ENCODE results near the gene PON3. TPM values are rescaled to one million over a fixed set of nuclear protein-coding genes. Genes with fewer than 3 reads are reported as not detected.

PON3 gene
- total and polyA plus RNA-seq, 2 of the 8 experiments (the other 6 are each of a cell fraction or from before 2014, with no cell fraction given) = not detected

DNA sequence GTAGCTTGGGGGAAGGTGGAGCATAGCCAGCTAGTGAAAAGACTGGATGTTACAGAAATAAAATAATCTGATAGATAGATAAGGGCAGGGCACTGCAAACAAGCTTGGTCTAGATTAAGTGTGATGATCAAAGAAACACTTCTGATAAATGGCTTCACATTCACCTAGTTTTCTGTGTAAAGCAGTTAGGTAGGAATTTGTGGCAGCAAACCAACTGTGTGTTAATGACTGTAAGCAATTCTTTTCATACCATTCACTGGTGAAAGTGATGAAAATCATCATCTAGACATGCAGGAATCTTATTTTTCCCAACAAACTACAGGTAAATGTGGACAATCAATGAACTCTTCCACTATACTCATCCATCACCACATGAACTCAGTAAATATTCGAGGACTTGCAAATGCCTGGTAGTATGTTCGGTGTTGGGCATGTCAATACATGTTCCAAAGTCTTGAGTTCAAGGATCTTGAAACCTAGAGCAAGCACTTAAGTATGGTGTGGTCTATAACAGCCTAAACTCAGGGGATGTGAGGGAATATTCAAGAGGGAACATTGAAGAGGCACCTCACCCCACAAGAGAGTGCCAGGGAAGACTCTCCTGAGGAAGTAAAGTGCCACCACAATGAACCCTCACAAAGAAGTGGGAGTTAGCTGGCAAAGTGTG is 20.5 kb downstream of the PON3 start:
- no peak overlapping the region for H2BK5ac ChIP-seq (ENCODE audit: low read depth, low read length)
- DNase-seq (ENCODE audit: low read depth in 1 of 2, low spot score in 2 of 2) (no peak), FAIRE-seq (no peak)
- H4K91ac ChIP-seq (replicated peaks; ENCODE audit: insufficient read length, low read length) = no peak overlapping the region
- H3K9ac ChIP-seq (replicated peaks in 1 of 4; ENCODE audit: extremely low read depth in 1 of 4, low read depth in 3 of 4, low read length in 3 of 4) = no peak overlapping the region
- no peak overlapping the region for H3K27ac ChIP-seq (ENCODE audit: low read depth, low read length)
- H4K8ac ChIP-seq (ENCODE audit: extremely low read depth, insufficient read depth, low read length) = no peak overlapping the region
- no peak overlapping the region for H3K14ac ChIP-seq (ENCODE audit: insufficient read length)
- peak overlapping the region; percentile 37; the same call in 1 of the 2 replicates for H2AFZ ChIP-seq (ENCODE audit: low read length)
- H3K79me2 ChIP-seq (ENCODE audit: control insufficient read depth in 1 of 2, insufficient read depth in 2 of 2, low read length in 2 of 2) = no peaks in the 10 kb centered on the region
- TF ChIP-seq SP4 (IDR thresholded peaks at IDR 0.05; ENCODE audit: low read length) = no peak
- TF ChIP-seq TBP (IDR thresholded peaks at IDR 0.05; ENCODE audit: low read depth, low read length) = no peak
- TF ChIP-seq TEAD4 (IDR thresholded peaks at IDR 0.05; ENCODE audit: low read depth, low read length) = no peak
- H4K5ac ChIP-seq (ENCODE audit: insufficient read length, low read depth, low read length) = no peak overlapping the region
- no peak overlapping the region for H2BK12ac ChIP-seq (ENCODE audit: low read depth, low read length)
- POLR2A ChIA-PET (ENCODE audit: partially characterized antibody) = no interaction called here
- no peak overlapping the region for H3K4me2 ChIP-seq (ENCODE audit: insufficient read depth in 1 of 2, low read depth in 2 of 2, low read length in 2 of 2)
- H3K27me3 ChIP-seq (replicated peaks in 1 of 4; ENCODE audit: control insufficient read depth in 3 of 4, extremely low read depth in 1 of 4, insufficient read depth in 3 of 4, low read length in 3 of 4) = no peaks in the 10 kb centered on the region
- H2BK120ac ChIP-seq (replicated peaks; ENCODE audit: low read depth, low read length) = no peak overlapping the region
- no peak overlapping the region for H2BK20ac ChIP-seq (ENCODE audit: low read length)
- H3K4me1 ChIP-seq (replicated peaks in 1 of 4; ENCODE audit: control insufficient read depth in 3 of 4, insufficient read depth in 4 of 4, low read length in 3 of 4) = no peaks in the 10 kb centered on the region
- WGBS, 2 experiments (ENCODE audit: extremely low coverage in 1 of 2, insufficient coverage in 1 of 2, insufficient read length in 1 of 2, insufficient replicate concordance in 2 of 2, low coverage in 1 of 2, low lambda C conversion rate in 2 of 2, missing lambda C conversion rate in 1 of 2) = 89% methylated on average over 2 of the region's 2 CpGs; no CpG with 5 or more reads in 1 of the 2 experiments
- H3K4ac ChIP-seq (replicated peaks; ENCODE audit: insufficient read length, low read depth, low read length) = no peak overlapping the region
- H3K23ac ChIP-seq (ENCODE audit: insufficient read length) = no peak overlapping the region
- no peaks in the 10 kb centered on the region for H3K36me3 ChIP-seq (ENCODE audit: control insufficient read depth in 2 of 4, insufficient read depth in 4 of 4, low read length in 3 of 4)
- H3K79me1 ChIP-seq (ENCODE audit: low read depth, low read length) = no peaks in the 10 kb centered on the region
- H3K18ac ChIP-seq (ENCODE audit: extremely low read depth, low read length) = no peak overlapping the region
- H2AK5ac ChIP-seq (ENCODE audit: low read depth, low read length) = no peak overlapping the region
- H3K9me3 ChIP-seq (ENCODE audit: insufficient read depth in 2 of 2, low read depth in 1 of 2, low read length in 1 of 2) = peaks cover 5 to 12% of the 10 kb centered on the region in 2 experiments; a peak in 1 of 4 replicates
- H4K20me1 ChIP-seq (replicated peaks in 1 of 2; ENCODE audit: control insufficient read depth in 1 of 2, insufficient read depth in 2 of 2, low read length in 2 of 2) = no peaks in the 10 kb centered on the region
- no peak overlapping the region for H3K56ac ChIP-seq (replicated peaks; ENCODE audit: insufficient read length, low read depth, low read length)
- no peaks in the 10 kb centered on the region; the same call in 1 of the 2 replicates for H3K23me2 ChIP-seq (ENCODE audit: low read depth, low read length)
- no peak overlapping the region for H2BK15ac ChIP-seq (ENCODE audit: low read length)
- no peak overlapping the region for H3K4me3 ChIP-seq (ENCODE audit: extremely low read depth in 1 of 4, insufficient read depth in 2 of 4, low read depth in 3 of 4, low read length in 4 of 4)
- CTCF ChIA-PET (ENCODE audit: partially characterized antibody) = interaction anchor here (1.2 kb wide), 1 partner anchor 21 kb away, joined by 3 read pairs; the partner anchor contains the start of gene PON3
